Loucy (cell line): ENCODE results near the gene RTL9.

Experiments
- EZH2phosphoT487 ChIP-seq: fragments of 200-600 bp; IDR thresholded peaks from 2 replicates; pipeline ENCODE4 v1.6.1; 2018; ENCODE audit warnings: antibody characterized with exemption, mild to moderate bottlenecking, moderate library complexity, borderline replicate concordance
- TF ChIP-seq, protein P1 (sequence below): fragments of 200-600 bp; sonication (generic); conservative IDR thresholded peaks from 2 replicates; pipeline ENCODE4 v1.5.1; 2014; ENCODE audit warnings: mild to moderate bottlenecking, antibody characterized with exemption, low read length

DNA sequence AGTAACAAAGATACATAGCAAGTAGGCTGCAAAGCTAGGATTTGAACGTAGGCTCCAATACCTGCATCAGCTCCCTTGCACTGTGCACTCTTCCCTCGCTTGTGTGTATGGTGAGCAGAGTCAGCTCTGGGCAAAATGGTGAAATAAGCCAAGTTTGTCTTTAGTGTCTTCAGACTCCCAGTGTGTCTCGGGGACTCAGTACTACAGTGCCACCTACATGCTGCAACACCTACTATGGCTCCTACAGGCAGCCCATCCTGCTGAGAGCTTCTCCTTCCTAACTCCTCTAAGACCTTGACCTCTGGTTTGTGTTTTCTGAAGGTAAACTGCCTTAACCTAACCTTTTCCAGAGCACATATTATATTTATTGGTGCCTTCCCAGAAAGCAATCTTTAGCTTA lies 42.5 kb downstream of the RTL9 start:
- TF ChIP-seq, protein P1, sequence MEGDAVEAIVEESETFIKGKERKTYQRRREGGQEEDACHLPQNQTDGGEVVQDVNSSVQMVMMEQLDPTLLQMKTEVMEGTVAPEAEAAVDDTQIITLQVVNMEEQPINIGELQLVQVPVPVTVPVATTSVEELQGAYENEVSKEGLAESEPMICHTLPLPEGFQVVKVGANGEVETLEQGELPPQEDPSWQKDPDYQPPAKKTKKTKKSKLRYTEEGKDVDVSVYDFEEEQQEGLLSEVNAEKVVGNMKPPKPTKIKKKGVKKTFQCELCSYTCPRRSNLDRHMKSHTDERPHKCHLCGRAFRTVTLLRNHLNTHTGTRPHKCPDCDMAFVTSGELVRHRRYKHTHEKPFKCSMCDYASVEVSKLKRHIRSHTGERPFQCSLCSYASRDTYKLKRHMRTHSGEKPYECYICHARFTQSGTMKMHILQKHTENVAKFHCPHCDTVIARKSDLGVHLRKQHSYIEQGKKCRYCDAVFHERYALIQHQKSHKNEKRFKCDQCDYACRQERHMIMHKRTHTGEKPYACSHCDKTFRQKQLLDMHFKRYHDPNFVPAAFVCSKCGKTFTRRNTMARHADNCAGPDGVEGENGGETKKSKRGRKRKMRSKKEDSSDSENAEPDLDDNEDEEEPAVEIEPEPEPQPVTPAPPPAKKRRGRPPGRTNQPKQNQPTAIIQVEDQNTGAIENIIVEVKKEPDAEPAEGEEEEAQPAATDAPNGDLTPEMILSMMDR = peak; percentile 40
- TF ChIP-seq EZH2phosphoT487 = no peak
